HL-60 (cell line): Measurements from ENCODE around the gene RGS2.

Experiments
- GABPA ChIP-seq: IDR thresholded peaks from 2 replicates; pipeline ENCODE4 v1.6.1; 2012; ENCODE audit warnings: low read depth
- POLR2AphosphoS5 ChIP-seq: IDR thresholded peaks from 2 replicates; pipeline ENCODE4 v1.6.1; 2012; ENCODE audit warnings: low read depth
- SPI1 ChIP-seq: IDR thresholded peaks from 2 replicates; pipeline ENCODE4 v1.6.1; 2012; ENCODE audit warnings: low read depth, mild to moderate bottlenecking, borderline replicate concordance
- TF ChIP-seq, protein P1 (sequence below): IDR thresholded peaks from one replicate; pipeline ENCODE4 v1.5.1; 2011; ENCODE audit warnings: low read length, control low read depth, inconsistent platforms; ENCODE audit not compliant: insufficient read depth
- TF ChIP-seq, protein P2 (sequence below): IDR thresholded peaks from 2 replicates; pipeline ENCODE4 v1.6.1; 2012; ENCODE audit warnings: low read depth; ENCODE audit not compliant: insufficient replicate concordance

DNA sequence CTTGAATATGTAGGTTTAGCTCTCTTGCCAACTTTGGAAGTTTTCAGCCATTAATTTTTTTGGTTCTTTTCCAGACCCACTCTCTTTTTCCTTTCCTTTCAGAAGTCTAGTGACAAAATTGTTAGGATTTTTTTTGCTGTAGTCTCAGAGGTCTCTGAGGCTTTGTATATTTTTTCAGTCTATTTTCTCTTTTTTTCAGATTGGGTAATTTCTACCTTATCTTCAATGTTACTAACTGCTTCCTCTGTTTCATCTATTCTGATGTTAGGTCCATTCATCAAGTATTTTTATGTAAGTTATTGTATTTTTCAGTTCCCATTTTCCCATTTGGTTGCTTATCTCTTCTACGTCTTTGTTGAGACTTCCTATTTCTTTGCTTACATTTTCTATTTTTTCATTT lies 15.7 kb downstream of the RGS2 start:
- TF ChIP-seq, protein P1, sequence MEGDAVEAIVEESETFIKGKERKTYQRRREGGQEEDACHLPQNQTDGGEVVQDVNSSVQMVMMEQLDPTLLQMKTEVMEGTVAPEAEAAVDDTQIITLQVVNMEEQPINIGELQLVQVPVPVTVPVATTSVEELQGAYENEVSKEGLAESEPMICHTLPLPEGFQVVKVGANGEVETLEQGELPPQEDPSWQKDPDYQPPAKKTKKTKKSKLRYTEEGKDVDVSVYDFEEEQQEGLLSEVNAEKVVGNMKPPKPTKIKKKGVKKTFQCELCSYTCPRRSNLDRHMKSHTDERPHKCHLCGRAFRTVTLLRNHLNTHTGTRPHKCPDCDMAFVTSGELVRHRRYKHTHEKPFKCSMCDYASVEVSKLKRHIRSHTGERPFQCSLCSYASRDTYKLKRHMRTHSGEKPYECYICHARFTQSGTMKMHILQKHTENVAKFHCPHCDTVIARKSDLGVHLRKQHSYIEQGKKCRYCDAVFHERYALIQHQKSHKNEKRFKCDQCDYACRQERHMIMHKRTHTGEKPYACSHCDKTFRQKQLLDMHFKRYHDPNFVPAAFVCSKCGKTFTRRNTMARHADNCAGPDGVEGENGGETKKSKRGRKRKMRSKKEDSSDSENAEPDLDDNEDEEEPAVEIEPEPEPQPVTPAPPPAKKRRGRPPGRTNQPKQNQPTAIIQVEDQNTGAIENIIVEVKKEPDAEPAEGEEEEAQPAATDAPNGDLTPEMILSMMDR: no peak
- TF ChIP-seq, protein P2, sequence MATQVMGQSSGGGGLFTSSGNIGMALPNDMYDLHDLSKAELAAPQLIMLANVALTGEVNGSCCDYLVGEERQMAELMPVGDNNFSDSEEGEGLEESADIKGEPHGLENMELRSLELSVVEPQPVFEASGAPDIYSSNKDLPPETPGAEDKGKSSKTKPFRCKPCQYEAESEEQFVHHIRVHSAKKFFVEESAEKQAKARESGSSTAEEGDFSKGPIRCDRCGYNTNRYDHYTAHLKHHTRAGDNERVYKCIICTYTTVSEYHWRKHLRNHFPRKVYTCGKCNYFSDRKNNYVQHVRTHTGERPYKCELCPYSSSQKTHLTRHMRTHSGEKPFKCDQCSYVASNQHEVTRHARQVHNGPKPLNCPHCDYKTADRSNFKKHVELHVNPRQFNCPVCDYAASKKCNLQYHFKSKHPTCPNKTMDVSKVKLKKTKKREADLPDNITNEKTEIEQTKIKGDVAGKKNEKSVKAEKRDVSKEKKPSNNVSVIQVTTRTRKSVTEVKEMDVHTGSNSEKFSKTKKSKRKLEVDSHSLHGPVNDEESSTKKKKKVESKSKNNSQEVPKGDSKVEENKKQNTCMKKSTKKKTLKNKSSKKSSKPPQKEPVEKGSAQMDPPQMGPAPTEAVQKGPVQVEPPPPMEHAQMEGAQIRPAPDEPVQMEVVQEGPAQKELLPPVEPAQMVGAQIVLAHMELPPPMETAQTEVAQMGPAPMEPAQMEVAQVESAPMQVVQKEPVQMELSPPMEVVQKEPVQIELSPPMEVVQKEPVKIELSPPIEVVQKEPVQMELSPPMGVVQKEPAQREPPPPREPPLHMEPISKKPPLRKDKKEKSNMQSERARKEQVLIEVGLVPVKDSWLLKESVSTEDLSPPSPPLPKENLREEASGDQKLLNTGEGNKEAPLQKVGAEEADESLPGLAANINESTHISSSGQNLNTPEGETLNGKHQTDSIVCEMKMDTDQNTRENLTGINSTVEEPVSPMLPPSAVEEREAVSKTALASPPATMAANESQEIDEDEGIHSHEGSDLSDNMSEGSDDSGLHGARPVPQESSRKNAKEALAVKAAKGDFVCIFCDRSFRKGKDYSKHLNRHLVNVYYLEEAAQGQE: no peak
- no peak for TF ChIP-seq POLR2AphosphoS5
- TF ChIP-seq GABPA: no peak
- no peak for TF ChIP-seq SPI1
